Skeletal muscle tissue (tissue), 5 donors: ENCODE data around the gene ZFP57. TPM values are rescaled to one million over a fixed set of nuclear protein-coding genes. Genes with fewer than 3 reads are reported as not detected.

Experiments used
- H3K27ac ChIP-seq: one replicate; pipeline ENCODE4 v1.7.0; 2013; ENCODE audit warnings: mild to moderate bottlenecking, low read depth, low read length, inconsistent platforms
- H3K27me3 ChIP-seq, 3 donors: one replicate each; pipeline ENCODE4 v1.7.0; 2013; ENCODE audit warnings: low read length in 3 of 3; ENCODE audit not compliant: control insufficient read depth in 3 of 3, insufficient read depth in 3 of 3
- H3K36me3 ChIP-seq, 3 donors: one replicate each; pipeline ENCODE4 v1.7.0; 2013; ENCODE audit warnings: low read length in 3 of 3; ENCODE audit not compliant: control insufficient read depth in 3 of 3, insufficient read depth in 3 of 3
- H3K4me1 ChIP-seq, 3 donors: one replicate each; pipeline ENCODE4 v1.7.0; 2013; ENCODE audit warnings: low read length in 3 of 3, mild to moderate bottlenecking in 3 of 3; ENCODE audit not compliant: control insufficient read depth in 3 of 3, insufficient read depth in 3 of 3
- H3K4me3 ChIP-seq, 3 donors: one replicate each; pipeline ENCODE4 v1.7.0; 2013; ENCODE audit warnings: low read length in 3 of 3
- H3K9ac ChIP-seq, 3 donors: one replicate each; pipeline ENCODE4 v1.7.0; 2013; ENCODE audit warnings: low read length in 3 of 3, mild to moderate bottlenecking in 3 of 3, moderate library complexity in 2 of 3, low read depth in 1 of 3
- H3K9me3 ChIP-seq, 3 donors: one replicate each; pipeline ENCODE4 v1.7.0; 2013; ENCODE audit warnings: low read length in 3 of 3; ENCODE audit not compliant: control insufficient read depth in 3 of 3
- small RNA-seq: library from RNA; depleted of rRNA; stranded (forward); fragments of <200 nt; gene quantifications from one replicate; pipeline ENCODE3, GENCODE V24; 2014
- total RNA-seq: library from RNA; depleted of rRNA; stranded (reverse); fragments of >200 nt; gene quantifications from one replicate; pipeline ENCODE4 v1.2.3, GENCODE V29; 2014
- donor health status: Osteomylitis.

Gene ZFP57
- total RNA-seq, 1 donor from 2014 or later = not detected

- Histone ChIP-seq H3K27me3 (peaks cover 32 to 55% (median 44%) of the 10 kb centered on the region in 3 donors), H3K27ac (no peak overlapping the region), H3K9me3 (no peaks in the 10 kb centered on the region), H3K4me3 (peak overlapping the region; percentile 62 to 79 (median 70)), H3K36me3 (peaks cover 0 to 2% (median 0%) of the 10 kb centered on the region in 3 donors), H3K4me1 (peaks cover 14 to 21% (median 15%) of the 10 kb centered on the region in 3 donors), H3K9ac (peak overlapping the region in 2 of 3 donors; percentile 50 to 70)
Observed at GRCh38 chr6:29627755-29628418, 53.1 kb downstream of the ZFP57 start.

GRCh38 chr6:29626948-29627754 is 53.8 kb downstream of the ZFP57 start:
- Histone ChIP-seq H3K27me3 (peaks cover 31 to 55% (median 43%) of the 10 kb centered on the region in 3 donors), H3K9ac (no peak overlapping the region), H3K27ac (no peak overlapping the region), H3K9me3 (no peaks in the 10 kb centered on the region), H3K4me3 (no peak overlapping the region), H3K36me3 (peaks cover 0 to 2% (median 1%) of the 10 kb centered on the region in 3 donors), H3K4me1 (peaks cover 14 to 20% (median 14%) of the 10 kb centered on the region in 3 donors)

DNA sequence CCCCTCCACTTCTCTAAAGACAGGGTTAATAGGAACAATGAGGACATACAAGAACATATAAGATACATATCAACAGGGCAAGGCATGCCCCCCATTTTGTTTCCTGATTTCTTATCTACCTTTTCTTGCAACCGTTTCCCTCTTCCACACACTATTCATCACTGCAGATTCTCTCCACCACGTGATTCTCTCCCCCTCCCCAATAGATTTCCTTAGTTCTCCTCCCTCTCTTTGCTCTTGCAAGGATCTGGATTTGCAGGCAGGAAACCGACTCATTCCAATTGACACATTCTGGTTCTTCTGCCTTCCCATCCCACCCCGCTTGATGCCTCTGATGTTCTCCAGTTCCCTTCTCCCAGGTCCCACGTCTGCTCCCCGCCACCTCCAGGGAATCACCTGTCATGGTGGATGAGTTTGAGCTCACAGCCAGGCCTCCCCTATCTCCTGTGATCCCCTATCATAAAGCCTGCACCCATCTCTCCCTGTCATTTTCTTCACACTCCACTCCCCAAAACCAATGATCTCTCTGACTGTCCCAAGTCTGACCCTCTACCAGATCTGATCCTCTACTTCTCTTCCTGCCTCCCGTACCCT is 55.5 kb downstream of the ZFP57 start:
- H3K27me3 ChIP-seq = peaks cover 21 to 39% (median 28%) of the 10 kb centered on the region in 3 donors
- no peaks in the 10 kb centered on the region for H3K9me3 ChIP-seq
- no peak overlapping the region for H3K4me3 ChIP-seq
- H3K9ac ChIP-seq = no peak overlapping the region
- no peak overlapping the region for H3K27ac ChIP-seq
- H3K36me3 ChIP-seq = peaks cover 0 to 2% (median 2%) of the 10 kb centered on the region in 3 donors
- H3K4me1 ChIP-seq = peaks cover 8 to 10% (median 10%) of the 10 kb centered on the region in 3 donors

GRCh38 chr6:29624520-29624961 is 56.4 kb downstream of the ZFP57 start:
- Histone ChIP-seq H3K4me1 (peaks cover 8 to 10% (median 10%) of the 10 kb centered on the region in 3 donors), H3K36me3 (peaks cover 0 to 2% (median 2%) of the 10 kb centered on the region in 3 donors), H3K27me3 (peaks cover 16 to 34% (median 26%) of the 10 kb centered on the region in 3 donors), H3K4me3 (no peak overlapping the region), H3K9me3 (no peaks in the 10 kb centered on the region), H3K27ac (no peak overlapping the region), H3K9ac (no peak overlapping the region)

Small RNAs within 50 kb of the gene (small RNA-seq; reads per million reads assigned to genes)
- gene SUMO2P1 = not detected

Other genes starting within 250 kb of the ZFP57 start
- not detected for gene OR10C1, start 241.8 kb downstream of the ZFP57 start, total RNA-seq
- gene OR11A1, start 224.1 kb downstream of the ZFP57 start, total RNA-seq = not detected
- gene OR2H1, start 224.0 kb downstream of the ZFP57 start, total RNA-seq = not detected
- not detected for gene MAS1L, start 193.2 kb downstream of the ZFP57 start, total RNA-seq
- gene UBD, start 121.4 kb downstream of the ZFP57 start, total RNA-seq = 1.6 TPM
- not detected for gene OR2H2, start 96.0 kb downstream of the ZFP57 start, total RNA-seq
- 9.9 TPM for gene GABBR1, start 48.0 kb downstream of the ZFP57 start, total RNA-seq
- not detected for gene MOG, start 24.1 kb downstream of the ZFP57 start, total RNA-seq
- 12.0 TPM for gene HLA-F, start 42.3 kb upstream of the ZFP57 start, total RNA-seq
- not detected for gene HLA-G, start 146.7 kb upstream of the ZFP57 start, total RNA-seq